T-helper 1 cell treated with Interleukin-12 subunit alpha and Interleukin-12 subunit beta and Interleukin-4 antibody, amounts not matched to agents 30 μg/mL and 1 μg/mL, for 36 hours (primary cell): ENCODE results near the gene SFT2D2.

Experiments used
- H3K27ac Mint-ChIP-seq: one replicate; pipeline ENCODE4 v1.8.0; 2021; ENCODE audit warnings: mild to moderate bottlenecking, mixed read lengths
- H3K27me3 Mint-ChIP-seq: one replicate; pipeline ENCODE4 v1.8.0; 2021; ENCODE audit warnings: low read depth, mixed read lengths
- H3K36me3 Mint-ChIP-seq: one replicate; pipeline ENCODE4 v1.8.0; 2021; ENCODE audit warnings: low read depth, mixed read lengths
- H3K4me1 Mint-ChIP-seq: one replicate; pipeline ENCODE4 v1.8.0; 2021; ENCODE audit warnings: low read depth, mixed read lengths
- H3K4me3 Mint-ChIP-seq: one replicate; pipeline ENCODE4 v1.8.0; 2021; ENCODE audit warnings: mild to moderate bottlenecking, moderate library complexity, mixed read lengths
- H3K9me3 Mint-ChIP-seq: one replicate; pipeline ENCODE4 v1.8.0; 2021; ENCODE audit warnings: mixed read lengths

SFT2D2 gene

DNA sequence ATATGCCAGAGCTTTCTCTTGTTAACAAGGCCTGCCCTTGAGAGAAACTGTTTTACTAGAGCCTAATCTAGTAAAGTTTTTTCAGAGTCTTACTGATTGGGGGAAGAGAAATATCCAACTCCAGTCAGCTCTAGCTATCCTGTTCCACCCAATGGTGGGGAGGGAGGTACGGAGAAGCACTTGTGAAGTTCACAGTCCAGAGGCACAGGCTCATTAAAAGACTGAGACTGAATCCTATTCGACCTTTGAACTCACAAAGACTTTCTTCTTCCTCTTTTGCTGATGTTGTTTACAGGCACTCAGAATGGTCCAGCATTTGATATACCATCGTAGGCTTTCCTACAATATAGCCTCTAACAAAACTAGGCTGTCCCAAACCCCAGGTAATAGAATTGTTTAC is 15.5 kb upstream of the SFT2D2 start:
- H3K4me3 Mint-ChIP-seq: no peak overlapping the region
- H3K36me3 Mint-ChIP-seq: peaks cover 9% of the 10 kb centered on the region
- H3K27me3 Mint-ChIP-seq: peaks cover 4% of the 10 kb centered on the region
- H3K9me3 Mint-ChIP-seq: peaks cover 20% of the 10 kb centered on the region
- no peak overlapping the region for H3K27ac Mint-ChIP-seq
- no peaks in the 10 kb centered on the region for H3K4me1 Mint-ChIP-seq

GRCh38 chr1:168213349-168213748 is 12.5 kb upstream of the SFT2D2 start:
- H3K4me1 Mint-ChIP-seq: no peaks in the 10 kb centered on the region
- no peak overlapping the region for H3K27ac Mint-ChIP-seq
- peaks cover 4% of the 10 kb centered on the region for H3K27me3 Mint-ChIP-seq
- H3K36me3 Mint-ChIP-seq: peaks cover 3% of the 10 kb centered on the region
- peaks cover 17% of the 10 kb centered on the region for H3K9me3 Mint-ChIP-seq
- H3K4me3 Mint-ChIP-seq: no peak overlapping the region

GRCh38 chr1:168216171-168216570 is 9.6 kb upstream of the SFT2D2 start:
- Mint-ChIP-seq H3K4me1 (peaks cover 6% of the 10 kb centered on the region), H3K4me3 (no peak overlapping the region), H3K27me3 (peaks cover 4% of the 10 kb centered on the region), H3K36me3 (no peaks in the 10 kb centered on the region), H3K27ac (no peak overlapping the region), H3K9me3 (peaks cover 12% of the 10 kb centered on the region)

DNA sequence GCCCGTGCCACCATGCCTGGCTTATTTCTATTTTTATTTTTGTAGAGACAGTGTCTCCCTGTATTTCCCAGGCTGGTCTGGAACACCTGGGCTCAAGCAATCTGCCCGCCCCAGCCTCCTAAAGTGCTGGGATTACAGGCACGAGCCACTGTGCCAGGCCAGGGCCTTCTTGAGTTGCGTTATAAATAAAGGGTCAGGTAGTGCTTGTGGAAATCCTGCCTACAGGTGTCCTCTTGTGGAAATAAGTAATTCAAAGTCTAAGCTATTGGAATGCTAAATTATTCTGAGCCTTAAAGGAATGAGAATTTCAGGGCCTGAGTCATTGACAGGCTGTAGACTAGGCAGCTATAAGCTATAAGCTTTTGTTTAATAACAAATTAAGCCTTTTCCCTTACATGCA is 8.1 kb upstream of the SFT2D2 start:
- no peak overlapping the region for H3K27ac Mint-ChIP-seq
- peaks cover 4% of the 10 kb centered on the region for H3K27me3 Mint-ChIP-seq
- H3K9me3 Mint-ChIP-seq: peaks cover 8% of the 10 kb centered on the region
- no peaks in the 10 kb centered on the region for H3K36me3 Mint-ChIP-seq
- no peak overlapping the region for H3K4me3 Mint-ChIP-seq
- peaks cover 6% of the 10 kb centered on the region for H3K4me1 Mint-ChIP-seq

DNA sequence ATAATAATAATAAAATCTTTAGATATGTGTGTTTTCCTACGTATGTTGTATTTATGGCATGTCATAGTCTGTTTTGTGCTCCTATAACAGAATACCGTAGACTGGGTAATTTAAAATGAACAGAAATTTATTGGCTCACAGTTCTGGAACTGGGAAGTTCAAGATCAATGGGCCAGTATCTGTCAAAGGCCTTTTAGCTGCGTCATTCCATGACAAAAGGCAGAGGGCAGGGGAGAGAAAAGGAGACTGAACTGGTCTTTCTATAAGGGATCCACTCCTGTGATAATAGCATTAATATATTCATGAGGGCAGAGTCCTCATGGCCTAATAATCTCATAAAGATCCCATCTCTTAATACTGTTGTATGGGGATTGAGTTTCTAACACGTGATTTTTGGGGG is 7.1 kb upstream of the SFT2D2 start:
- H3K27ac Mint-ChIP-seq: no peak overlapping the region
- H3K27me3 Mint-ChIP-seq: peaks cover 8% of the 10 kb centered on the region
- H3K4me3 Mint-ChIP-seq: no peak overlapping the region
- H3K4me1 Mint-ChIP-seq: peaks cover 8% of the 10 kb centered on the region
- no peaks in the 10 kb centered on the region for H3K9me3 Mint-ChIP-seq
- H3K36me3 Mint-ChIP-seq: no peaks in the 10 kb centered on the region

DNA sequence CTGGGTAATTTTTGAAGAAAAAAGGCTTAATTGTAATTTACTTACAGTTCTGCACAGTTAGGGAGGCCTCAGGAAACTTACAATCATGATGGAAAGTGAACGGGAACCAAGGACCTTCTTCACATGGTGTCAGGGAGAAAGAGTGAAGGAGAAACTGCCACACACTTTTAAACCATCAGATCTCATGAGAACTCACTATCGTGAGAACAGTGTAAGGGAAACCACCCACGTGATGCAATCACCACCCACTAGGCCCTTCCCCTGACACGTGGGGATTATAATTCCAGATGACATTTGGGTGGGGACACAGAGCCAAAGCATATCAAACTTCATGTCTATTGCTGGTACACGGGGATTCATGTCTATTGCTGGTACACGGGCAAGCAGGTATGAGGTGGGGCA is 5.3 kb upstream of the SFT2D2 start:
- Mint-ChIP-seq H3K4me1 (peaks cover 25% of the 10 kb centered on the region), H3K4me3 (no peak overlapping the region), H3K27me3 (peaks cover 4% of the 10 kb centered on the region), H3K9me3 (no peaks in the 10 kb centered on the region), H3K36me3 (no peaks in the 10 kb centered on the region), H3K27ac (no peak overlapping the region)

DNA sequence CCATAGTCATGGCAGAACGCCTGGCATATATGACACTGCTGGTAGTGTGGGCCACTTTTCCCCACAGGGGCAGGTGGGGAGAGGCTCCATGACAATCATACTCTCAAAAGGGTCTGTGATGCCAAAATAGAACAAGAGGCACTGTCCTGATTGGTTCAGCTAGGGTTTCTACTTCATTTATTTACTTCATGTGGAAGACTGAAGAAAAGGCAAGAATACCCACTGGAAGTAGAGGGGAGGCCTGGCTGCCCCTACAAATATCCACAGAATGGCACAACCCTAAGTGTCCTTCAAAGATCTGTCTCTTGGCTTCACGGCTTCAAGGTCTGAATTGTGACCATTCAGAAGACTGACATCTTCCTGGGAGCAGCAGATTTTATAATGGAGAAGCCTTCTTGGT is 4.5 kb upstream of the SFT2D2 start:
- H3K36me3 Mint-ChIP-seq: no peaks in the 10 kb centered on the region
- H3K4me3 Mint-ChIP-seq: no peak overlapping the region
- H3K27ac Mint-ChIP-seq: no peak overlapping the region
- no peaks in the 10 kb centered on the region for H3K9me3 Mint-ChIP-seq
- peaks cover 26% of the 10 kb centered on the region for H3K4me1 Mint-ChIP-seq
- H3K27me3 Mint-ChIP-seq: peaks cover 4% of the 10 kb centered on the region

DNA sequence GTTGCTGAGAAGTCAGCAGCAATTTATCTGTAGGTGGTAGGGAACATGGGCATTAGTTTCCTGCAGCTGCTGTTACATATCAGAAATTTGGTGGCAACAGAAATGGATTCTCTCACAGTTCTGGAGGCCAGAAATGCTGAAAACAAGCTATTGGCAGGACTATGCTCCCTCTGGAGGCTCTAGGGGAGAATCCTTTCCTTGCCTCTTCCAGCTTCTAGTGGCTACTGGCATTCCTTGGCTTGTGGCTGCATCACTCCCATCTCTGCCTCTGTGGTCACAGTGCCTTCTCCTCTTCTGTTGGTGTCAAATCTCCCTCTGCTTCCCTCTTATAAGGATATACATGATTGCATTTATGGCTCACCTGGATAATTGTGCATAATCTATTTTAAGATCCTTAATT is 2.5 kb upstream of the SFT2D2 start:
- Mint-ChIP-seq H3K4me1 (peaks cover 42% of the 10 kb centered on the region), H3K4me3 (no peak overlapping the region), H3K36me3 (peaks cover 12% of the 10 kb centered on the region), H3K9me3 (no peaks in the 10 kb centered on the region), H3K27ac (no peak overlapping the region), H3K27me3 (peaks cover 4% of the 10 kb centered on the region)

DNA sequence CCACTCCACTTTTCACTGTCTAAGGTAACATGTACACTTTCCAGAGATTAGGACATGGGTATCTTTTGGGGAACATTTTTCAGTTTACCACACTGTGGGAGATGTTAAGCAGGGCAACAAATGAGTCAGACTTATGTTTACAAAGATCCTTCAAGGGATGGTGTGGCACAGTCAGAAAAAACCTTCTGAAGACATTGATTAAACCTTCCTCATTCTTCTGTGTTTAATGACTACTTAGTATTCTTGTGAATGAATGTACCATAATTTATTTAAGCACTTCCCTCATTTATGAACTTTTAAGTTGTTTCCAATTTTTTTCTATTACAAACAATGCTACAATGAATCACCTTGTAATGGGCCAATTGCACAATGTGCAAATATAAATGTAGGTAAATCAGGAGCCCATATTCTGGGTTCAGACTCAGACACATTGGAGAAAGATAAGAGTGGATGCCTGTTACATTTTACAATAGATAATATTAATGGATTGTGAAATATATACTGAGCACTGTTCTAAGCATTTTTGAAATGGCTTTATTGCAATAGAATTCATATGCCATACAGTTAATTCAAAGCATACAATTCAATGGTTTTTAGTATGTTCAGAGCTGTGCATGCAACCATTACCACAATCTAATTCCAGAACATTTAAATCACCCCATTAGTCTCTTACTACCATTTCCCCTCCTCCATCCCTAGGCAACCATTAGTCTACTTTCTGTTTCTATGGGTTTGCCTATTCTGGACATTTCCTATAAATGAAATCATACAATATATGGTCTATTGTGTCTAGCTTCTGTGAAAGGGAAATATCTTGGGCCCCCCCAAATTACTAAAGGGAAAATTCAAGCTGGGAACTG is 1.9 kb upstream of the SFT2D2 start:
- no peak overlapping the region for H3K27ac Mint-ChIP-seq
- peaks cover 4% of the 10 kb centered on the region for H3K27me3 Mint-ChIP-seq
- no peak overlapping the region for H3K4me3 Mint-ChIP-seq

DNA sequence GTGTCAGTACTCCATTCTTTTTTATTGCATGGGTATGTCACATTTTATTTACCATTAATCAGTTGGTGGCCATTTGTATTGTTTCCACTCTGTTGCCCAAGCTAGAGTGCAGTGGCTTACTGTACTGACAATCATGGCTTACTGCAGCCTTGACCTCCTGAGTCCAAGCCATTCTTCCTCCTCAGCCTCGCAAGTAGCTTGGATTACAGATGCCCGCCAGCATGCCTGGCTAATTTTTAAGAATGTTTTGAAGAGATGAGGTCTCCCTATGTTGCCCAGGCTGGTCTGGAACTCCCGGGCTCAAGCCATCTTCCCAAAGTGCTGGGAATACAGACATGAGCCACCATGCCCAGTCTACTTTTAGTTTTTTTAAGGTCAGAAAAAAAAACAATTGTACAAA is 813 bp upstream of the SFT2D2 start:
- Mint-ChIP-seq H3K27me3 (peaks cover 4% of the 10 kb centered on the region), H3K27ac (no peak overlapping the region), H3K36me3 (peaks cover 20% of the 10 kb centered on the region), H3K4me1 (peaks cover 57% of the 10 kb centered on the region), H3K4me3 (peak overlapping the region; percentile 80), H3K9me3 (no peaks in the 10 kb centered on the region)

More for the DNA sequence above, 1.9 kb upstream of the SFT2D2 start:
- H3K36me3 Mint-ChIP-seq: peaks cover 12% of the 10 kb centered on the region
- H3K4me1 Mint-ChIP-seq: peaks cover 49% of the 10 kb centered on the region
- H3K9me3 Mint-ChIP-seq: no peaks in the 10 kb centered on the region

- peaks cover 58% of the 10 kb centered on the region for H3K4me1 Mint-ChIP-seq
- peaks cover 4% of the 10 kb centered on the region for H3K27me3 Mint-ChIP-seq
- H3K27ac Mint-ChIP-seq: no peak overlapping the region
- H3K36me3 Mint-ChIP-seq: peaks cover 28% of the 10 kb centered on the region
- H3K9me3 Mint-ChIP-seq: no peaks in the 10 kb centered on the region
- peak overlapping the region; percentile 97 for H3K4me3 Mint-ChIP-seq
Measured at GRCh38 chr1:168227620-168228019, 1.8 kb downstream of the SFT2D2 start.

DNA sequence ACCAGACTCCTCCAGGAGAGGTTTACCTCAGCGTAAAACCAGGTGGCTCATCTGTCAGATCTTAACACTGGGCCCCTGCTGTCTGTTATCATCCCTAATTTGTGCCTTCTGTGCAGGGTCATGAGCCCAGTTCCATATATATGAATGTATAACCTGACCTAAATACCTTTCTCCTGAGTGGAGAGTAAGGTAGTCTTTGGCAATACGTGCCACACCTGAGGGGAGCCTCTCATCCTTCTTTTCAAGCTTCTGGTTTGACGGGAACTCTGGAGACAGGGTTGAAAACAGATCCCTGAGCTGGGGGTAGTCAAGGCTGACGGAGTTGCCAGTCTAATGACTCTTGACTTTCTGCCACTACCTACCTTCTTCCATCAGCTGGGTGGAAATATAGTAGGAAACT is 4.1 kb downstream of the SFT2D2 start:
- no peak overlapping the region for H3K4me3 Mint-ChIP-seq
- H3K27ac Mint-ChIP-seq: no peak overlapping the region
- H3K36me3 Mint-ChIP-seq: peaks cover 43% of the 10 kb centered on the region
- H3K27me3 Mint-ChIP-seq: no peaks in the 10 kb centered on the region
- no peaks in the 10 kb centered on the region for H3K9me3 Mint-ChIP-seq
- H3K4me1 Mint-ChIP-seq: peaks cover 58% of the 10 kb centered on the region

GRCh38 chr1:168230709-168231108 is 4.9 kb downstream of the SFT2D2 start:
- no peak overlapping the region for H3K27ac Mint-ChIP-seq
- no peaks in the 10 kb centered on the region for H3K9me3 Mint-ChIP-seq
- H3K36me3 Mint-ChIP-seq: peaks cover 47% of the 10 kb centered on the region
- no peak overlapping the region for H3K4me3 Mint-ChIP-seq
- H3K4me1 Mint-ChIP-seq: peaks cover 59% of the 10 kb centered on the region
- no peaks in the 10 kb centered on the region for H3K27me3 Mint-ChIP-seq

DNA sequence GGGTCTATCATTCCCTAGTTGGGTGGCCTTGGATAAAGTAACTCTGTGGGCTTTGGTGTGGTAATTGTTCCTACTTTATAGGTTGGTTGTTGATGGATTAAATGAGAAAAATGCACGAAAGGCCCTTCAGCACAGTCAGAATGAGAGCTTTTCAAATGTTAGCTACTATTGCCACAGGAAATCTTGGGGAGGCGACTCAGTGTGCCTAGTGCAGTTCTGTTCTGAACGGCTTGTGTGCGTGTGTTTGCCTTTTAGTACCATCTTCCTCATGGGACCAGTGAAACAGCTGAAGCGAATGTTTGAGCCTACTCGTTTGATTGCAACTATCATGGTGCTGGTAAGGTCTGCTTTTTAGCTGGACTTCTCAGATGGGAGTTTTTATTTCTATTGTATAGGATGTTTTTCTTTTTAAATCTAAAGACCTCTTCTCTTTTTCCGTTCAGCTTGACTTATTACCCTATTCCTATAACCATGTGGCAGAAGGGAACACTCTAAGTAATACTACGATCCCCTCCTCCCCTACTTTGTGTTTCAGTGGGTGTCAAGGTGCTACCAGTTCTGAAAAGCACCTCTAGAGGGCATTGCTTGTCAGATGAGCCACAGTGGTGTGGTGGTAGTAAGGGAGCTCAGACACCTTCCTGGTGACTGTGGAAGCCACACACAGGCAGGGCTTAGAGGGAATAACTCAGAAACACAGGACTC is 9.2 kb downstream of the SFT2D2 start:
- H3K9me3 Mint-ChIP-seq: no peaks in the 10 kb centered on the region
- H3K27ac Mint-ChIP-seq: peak overlapping the region; percentile 70
- no peaks in the 10 kb centered on the region for H3K27me3 Mint-ChIP-seq
- no peak overlapping the region for H3K4me3 Mint-ChIP-seq
- H3K36me3 Mint-ChIP-seq: peaks cover 63% of the 10 kb centered on the region
- peaks cover 56% of the 10 kb centered on the region for H3K4me1 Mint-ChIP-seq

DNA sequence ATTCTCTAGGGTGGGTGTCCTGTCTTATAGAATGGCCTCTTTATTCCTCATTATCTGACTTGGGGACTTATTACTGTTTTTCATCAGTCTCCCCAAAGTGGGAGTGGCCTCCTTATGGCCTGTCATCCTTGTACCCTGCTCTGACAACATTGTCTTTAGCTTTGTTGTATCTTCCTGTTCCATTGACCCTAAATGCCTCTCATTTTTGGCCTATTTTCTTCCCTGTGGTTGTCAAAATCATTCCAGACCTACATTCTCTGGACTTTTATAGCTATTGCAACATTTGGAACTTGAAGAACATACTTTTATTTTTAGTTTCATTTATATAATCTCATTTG is 9.7 kb downstream of the SFT2D2 start:
- H3K27me3 Mint-ChIP-seq: no peaks in the 10 kb centered on the region
- H3K4me1 Mint-ChIP-seq: peaks cover 58% of the 10 kb centered on the region
- no peak overlapping the region for H3K4me3 Mint-ChIP-seq
- H3K9me3 Mint-ChIP-seq: no peaks in the 10 kb centered on the region
- peaks cover 65% of the 10 kb centered on the region for H3K36me3 Mint-ChIP-seq
- peak overlapping the region; percentile 70 for H3K27ac Mint-ChIP-seq
